Right lobe of liver (tissue), 4 donors: Measurements from ENCODE around the gene TTLL1.

Experiments
- POLR2A ChIP-seq: fragments of 450-650 bp; IDR thresholded peaks from one replicate; pipeline ENCODE4 v1.6.1; 2017; ENCODE audit warnings: antibody characterized with exemption, mild to moderate bottlenecking
- TF ChIP-seq, protein P1 (sequence below), 4 donors: fragments of 200-600 bp in 3 of 4; fragments of 450-650 bp in 1 of 4; IDR thresholded peaks; one replicate each; pipeline versions ENCODE4 v1.5.1 to v1.8.0; 2016 to 2022; ENCODE audit warnings: antibody characterized with exemption in 4 of 4, mild to moderate bottlenecking in 2 of 4
- donor health status: DM: no; HTN: no; CAD: no.
- donor health status: DM: no; HTN: no; CAD: no.
- donor health status: DM: no; HTN: yes; CAD: no.

- TF ChIP-seq, protein P1, sequence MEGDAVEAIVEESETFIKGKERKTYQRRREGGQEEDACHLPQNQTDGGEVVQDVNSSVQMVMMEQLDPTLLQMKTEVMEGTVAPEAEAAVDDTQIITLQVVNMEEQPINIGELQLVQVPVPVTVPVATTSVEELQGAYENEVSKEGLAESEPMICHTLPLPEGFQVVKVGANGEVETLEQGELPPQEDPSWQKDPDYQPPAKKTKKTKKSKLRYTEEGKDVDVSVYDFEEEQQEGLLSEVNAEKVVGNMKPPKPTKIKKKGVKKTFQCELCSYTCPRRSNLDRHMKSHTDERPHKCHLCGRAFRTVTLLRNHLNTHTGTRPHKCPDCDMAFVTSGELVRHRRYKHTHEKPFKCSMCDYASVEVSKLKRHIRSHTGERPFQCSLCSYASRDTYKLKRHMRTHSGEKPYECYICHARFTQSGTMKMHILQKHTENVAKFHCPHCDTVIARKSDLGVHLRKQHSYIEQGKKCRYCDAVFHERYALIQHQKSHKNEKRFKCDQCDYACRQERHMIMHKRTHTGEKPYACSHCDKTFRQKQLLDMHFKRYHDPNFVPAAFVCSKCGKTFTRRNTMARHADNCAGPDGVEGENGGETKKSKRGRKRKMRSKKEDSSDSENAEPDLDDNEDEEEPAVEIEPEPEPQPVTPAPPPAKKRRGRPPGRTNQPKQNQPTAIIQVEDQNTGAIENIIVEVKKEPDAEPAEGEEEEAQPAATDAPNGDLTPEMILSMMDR (IDR thresholded peaks at IDR 0.05): no peak
- no peak for TF ChIP-seq POLR2A
These were observed 84.1 kb downstream of the TTLL1 start for GRCh38 chr22:43005106-43005505.
